Anterior cingulate cortex (tissue), 58 donors: ENCODE results near the gene RASAL2.
"Not testable (repeated sequence)": the region's sequence is repeated elsewhere in the genome, so short reads cannot be mapped to it uniquely, and the experiment has no call there.

Source experiments
- DNase-seq, 58 donors: peaks; one replicate each; lab custom pipeline; 2025; lab: John Stamatoyannopoulos, UW

Gene RASAL2

DNA sequence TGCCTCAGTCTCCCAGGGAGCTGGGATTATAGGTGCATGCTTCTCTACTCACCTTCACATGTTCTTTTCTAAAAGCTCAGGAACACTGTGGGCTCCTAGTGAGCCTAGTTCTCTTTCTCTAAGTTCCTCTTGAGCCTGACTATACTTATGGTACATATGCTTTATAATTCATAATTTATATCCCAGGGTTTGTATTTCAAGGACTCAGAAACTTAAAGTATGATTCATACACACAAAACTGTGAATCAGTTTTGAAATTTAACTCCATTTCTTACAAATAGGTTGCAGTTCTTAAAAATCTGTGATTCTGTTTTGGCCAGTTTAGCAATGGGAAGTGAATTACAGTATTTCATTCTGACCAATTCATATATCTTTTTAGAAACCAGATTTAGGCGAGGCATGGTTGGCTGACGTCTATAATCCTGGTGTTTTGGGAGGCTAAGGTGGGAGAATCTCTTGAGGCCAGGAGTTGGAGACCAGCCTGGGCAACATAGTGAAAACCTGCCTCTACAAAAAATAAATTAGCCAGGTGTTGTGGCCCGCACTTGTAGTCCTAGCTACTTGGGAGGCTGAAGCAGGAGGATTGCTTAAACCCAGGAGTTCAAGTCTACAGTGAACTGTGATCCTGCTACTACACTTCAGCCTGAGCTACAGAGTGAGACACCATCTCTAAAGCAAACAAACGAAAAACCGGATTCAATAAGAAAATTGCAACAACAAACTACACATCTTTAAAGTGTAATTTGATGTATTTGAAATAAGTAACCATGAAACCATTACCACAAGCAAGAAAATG lies 15.6 kb downstream of the RASAL2 start:
- DNase-seq, result no peak

DNA sequence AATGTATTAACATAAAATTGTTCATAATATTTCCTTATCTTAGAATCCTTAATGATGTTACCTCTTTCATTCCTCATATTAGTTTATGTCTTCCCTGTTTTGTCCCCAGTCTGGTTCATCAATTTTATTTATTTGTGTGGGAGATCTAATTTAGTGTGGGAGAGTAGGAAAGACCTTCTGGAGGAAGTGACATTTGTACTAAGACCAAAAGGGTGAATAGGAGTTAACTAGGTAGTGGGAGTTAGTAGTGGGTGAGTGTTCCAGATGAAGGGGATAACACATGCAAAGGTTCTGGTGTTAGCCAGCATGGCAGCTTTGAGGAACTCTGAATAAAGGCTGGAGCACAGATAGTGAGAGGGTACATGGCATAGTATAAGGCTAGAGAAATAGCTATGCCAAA lies 21.4 kb downstream of the RASAL2 start:
- no peak for DNase-seq

DNA sequence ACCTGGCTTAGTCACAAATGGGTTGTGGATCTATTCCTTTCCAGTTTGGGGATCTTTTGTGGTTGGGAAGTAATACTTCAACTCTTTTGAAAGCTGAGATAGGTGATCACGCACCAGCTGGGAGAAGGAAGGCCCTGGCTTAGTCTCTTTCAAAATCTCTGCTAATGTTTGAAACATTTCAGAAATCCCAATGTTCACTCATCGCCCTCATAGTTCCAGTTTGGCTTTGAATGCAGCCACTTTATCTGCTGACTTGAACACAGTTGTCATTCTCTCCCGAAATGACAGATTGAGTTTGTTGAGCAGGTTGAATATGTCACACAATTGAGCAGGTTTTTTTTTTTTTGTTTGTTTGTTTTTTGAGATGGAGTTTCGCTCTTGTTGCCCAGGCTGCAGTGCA lies 24.6 kb downstream of the RASAL2 start:
- DNase-seq, result no peak

DNA sequence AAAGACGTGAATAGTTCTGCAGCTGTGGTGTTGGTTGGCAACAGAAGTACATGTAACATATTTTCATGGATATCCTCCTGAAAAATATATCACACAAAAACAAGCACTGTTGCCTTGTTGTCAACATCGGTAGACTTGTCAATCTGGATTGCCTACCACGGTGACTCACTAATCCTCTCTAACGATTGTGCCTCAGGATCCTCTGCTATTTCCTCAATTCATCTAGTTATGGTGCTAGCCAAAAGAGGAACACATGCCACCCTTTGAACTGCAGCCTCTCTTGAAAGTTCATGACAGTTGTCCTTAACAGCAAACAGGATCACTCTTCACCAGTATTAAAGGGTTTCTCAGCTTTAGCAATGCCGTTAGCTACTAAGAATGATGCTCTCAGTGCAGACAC lies 25.7 kb downstream of the RASAL2 start:
- DNase-seq, result no peak

DNA sequence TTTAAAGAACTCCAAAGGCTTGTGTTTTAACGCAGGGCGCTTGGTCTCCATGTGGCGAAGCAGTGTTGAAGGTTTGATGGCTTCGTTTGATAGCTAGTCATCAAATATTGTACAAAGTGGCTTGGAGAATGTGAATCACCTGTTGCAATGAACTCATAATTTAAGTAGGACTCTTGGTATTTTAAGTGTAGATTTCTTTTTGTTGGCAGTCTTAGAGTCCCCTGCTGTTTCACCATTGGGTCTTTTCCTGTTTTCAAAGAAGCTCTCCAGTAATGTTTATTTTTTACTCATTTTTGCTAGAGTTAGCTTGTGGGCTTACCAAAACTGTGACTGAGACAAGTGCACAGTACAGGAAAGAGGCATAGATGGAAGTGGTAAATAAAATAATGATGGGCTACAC lies 26.2 kb downstream of the RASAL2 start:
- no peak for DNase-seq

DNA sequence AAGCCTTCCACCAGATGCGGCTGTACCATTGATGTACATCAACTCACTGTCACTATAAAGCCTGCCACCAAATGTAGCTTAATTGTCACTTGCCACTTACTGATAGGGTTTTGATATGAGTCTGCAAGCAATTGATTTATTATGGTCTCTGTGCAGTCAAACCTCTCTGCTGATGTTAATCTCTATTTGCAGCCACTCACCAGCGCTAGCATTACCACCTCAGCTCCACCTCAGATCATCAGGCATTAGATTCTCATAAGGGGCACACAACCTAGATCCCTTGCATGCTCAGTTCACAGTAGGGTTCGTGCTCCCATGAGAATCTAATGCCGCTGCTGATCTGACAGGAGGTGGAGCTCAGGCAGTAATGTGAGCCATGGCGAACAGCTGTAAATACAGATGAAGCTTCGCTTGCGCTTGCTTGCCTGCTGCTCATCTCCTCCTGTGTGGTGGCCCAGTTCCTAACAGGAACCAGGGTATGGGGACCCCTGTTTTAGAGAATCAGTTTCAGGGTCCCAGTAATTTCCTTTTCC lies 26.7 kb downstream of the RASAL2 start:
- DNase-seq, result not testable (repeated sequence)

DNA sequence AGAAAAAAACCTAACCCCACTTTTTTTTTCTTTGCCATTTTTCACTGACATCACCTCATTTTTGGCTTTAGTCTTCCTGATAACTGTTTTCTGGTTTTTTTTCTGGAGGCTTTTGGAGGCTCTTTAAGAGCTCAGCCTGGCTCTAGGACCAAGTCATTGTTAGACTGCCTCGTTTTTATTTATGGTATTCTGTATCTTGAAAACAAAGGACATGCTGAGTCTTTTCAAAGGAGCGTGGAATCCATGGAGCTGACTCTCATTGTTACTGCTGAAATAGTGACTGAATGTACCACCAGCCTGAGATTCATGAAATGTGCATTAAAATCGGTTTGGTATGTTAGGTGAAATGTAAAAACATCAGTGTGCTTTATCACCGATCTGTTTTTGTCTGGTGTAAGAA lies 28.0 kb downstream of the RASAL2 start:
- no peak for DNase-seq

DNA sequence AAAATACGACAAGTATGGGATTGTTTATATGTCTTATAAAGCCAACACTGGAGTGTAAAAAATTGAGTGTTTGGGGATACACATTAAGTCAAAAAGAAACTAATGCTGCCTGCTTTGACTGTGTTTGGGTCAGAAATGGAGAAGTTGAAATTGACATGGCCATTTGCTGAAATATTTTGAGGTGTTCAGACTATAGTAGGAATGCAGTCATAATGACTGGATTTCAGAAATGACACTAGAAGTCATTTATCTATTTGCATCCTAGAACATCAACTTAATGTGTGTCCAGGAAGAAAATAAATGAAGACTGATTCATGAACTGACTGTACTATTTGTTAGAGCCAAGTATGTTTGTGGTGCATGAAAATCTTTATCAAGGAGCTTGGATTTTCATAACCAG lies 28.4 kb downstream of the RASAL2 start:
- DNase-seq, result no peak

DNA sequence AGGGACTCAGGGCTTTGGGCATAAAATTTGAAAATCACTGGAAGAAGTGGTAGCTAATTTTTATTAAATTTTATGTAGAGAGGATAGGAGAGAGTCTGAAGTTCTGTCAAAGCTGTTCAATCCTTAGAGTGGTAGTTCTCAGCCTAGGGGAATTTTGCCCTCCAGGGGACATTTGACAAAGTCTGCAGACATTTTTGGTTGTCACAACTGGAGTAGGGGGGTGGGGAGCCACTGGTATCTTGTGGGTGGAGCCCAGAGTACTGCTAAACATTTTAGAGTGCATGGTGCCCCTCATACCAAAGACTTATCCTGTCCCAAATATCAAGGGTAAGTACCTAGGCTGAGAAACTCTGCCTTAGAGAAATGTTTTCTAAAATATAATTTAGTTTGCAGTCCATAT lies 30.2 kb downstream of the RASAL2 start:
- no peak for DNase-seq

DNA sequence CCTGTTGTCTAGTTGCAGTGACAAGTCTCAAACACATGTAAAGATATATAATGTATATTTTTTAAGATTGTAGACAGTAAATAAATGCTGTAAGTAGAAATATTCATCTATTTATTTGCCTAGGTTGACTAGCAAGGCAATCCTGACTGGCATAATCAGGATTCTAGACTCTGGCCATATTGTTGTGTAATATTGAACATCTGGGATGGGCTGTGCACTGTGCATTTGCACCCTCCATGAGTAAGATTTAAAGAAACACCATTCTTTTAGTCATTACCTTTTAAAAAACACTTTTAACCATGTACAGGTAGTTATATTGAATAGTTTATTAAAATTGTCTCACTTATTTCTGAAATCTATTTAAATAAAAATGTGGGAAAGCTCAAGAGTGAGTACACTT lies 32.4 kb downstream of the RASAL2 start:
- no peak for DNase-seq

DNA sequence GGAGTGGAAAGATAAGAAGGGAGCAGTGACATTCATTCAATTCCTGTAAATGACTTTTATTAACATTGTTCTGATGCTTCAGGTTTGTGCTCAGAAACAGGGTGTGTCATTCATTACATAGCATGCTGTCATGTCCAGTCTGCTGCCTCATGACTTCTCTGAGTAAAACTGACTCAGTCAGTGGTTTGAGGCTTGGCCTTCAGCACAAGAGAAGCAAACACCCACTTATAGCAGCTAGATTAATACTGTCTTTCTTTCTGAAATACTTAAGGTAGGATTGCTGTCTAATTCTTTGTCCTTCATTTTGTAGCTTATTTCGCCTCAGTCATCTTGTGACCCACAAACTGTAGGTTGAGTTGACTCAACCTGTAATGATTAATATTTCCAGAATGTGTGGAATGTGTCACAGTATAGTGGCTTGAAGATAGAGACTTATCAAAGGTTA lies 32.9 kb downstream of the RASAL2 start:
- DNase-seq, result no peak

DNA sequence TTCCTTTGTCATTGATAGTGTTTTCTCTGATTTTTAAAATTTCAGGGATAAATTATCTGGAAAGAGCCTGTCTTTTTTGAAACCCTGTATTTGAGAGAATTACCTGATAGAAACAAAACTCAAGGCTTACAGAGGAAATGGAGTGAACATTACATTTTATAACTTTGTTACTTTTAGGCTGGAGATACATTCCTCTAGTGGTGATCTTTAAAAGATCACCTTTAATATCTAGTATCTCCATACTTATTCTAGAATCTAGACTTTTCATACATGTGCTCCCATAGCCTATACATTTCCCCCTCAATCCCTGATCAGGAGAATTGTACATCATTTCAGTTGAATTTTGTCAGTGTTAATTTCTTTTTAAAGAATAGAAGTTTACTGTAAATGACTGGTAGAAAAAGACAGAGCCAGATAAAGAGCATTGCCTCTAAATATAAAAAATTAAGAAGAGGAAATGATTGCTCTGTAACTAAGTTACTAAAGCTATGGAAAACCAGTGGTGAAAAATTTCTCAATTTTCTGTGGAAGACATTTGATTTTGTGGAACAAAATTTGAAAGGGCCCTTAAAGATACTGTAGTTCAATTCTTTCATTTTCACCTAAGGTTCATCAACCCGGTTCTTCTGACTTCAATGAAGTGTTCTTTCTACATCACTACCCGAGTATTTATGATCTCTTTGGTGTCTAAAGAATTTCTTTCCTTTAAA lies 33.7 kb downstream of the RASAL2 start:
- DNase-seq, result no peak

DNA sequence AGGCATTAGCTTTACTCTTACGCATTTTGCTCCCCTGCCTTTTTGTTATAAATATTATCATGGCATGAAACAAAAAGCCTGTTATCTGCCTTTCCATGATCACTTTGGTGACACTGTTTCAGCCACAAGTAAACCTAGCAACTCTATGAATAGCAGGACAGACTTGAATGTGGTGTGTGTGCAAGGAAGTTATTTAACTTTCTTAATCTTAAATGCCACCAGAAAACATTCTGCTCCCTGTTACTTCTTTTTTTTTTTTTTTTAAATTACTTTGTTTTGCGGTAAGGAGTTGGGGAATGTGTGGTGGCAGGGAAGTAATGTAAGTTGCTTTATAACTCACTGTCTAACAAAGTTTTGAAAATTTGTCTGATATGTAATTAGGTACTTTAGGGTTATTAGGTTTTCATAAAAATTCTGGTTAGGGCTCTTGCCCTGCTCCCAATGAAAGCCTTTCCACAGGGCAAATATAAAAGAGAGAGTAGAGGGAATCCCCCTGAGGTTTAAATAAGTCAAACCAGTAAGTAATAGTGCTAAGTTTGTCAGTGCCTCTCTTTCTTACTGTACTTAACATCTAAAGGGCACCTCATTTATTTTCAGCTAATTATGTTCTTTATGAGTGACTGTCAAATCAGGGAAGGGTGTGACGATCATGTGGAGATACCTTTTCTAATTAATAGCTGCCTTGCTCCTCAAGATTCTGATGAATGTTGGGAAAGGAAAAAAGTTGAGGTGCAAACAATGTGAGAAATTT lies 39.5 kb downstream of the RASAL2 start:
- no peak for DNase-seq

DNA sequence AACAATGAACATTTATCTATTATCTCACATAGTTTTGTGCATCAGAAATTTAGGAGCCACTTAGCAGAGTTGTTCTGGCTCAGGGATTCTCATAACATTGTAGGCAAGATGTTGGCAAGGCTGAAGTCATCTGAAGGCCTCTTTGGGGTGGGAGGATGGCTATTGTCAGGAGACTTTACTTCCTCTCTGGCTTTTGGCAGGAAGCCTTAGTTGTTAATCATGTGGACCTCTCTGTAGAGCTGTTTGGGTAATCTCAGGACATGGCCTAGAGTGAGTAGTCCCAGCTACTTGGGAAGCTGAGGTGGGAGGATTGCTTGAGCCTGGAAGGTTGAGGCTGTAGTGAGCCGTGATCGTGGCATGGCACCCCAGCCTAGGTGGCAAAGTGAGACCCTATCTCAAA lies 40.2 kb downstream of the RASAL2 start:
- DNase-seq, result peak in 3 of 58 donors; percentile 5 to 19 (median 16)

DNA sequence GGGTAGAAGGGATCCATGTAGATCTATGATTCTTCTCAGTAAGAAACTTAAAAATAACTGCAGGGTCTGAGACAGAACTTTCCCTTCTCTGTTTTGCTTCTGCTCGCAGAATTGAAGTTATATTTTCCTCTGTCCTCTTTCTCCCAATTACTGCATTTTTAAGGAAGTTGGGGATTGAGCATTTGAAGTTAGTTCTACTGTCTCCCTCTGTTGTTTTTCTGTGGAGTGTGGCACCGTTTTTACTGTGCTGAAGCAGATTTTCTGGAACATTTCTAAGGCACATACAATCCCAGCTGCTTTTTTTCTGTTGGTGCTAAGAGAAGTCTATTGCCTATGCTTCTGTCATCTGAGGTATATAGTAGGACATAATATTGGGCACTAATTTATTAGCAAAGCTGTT lies 43.3 kb downstream of the RASAL2 start:
- peak in 1 of 58 donors; percentile 31 for DNase-seq

DNA sequence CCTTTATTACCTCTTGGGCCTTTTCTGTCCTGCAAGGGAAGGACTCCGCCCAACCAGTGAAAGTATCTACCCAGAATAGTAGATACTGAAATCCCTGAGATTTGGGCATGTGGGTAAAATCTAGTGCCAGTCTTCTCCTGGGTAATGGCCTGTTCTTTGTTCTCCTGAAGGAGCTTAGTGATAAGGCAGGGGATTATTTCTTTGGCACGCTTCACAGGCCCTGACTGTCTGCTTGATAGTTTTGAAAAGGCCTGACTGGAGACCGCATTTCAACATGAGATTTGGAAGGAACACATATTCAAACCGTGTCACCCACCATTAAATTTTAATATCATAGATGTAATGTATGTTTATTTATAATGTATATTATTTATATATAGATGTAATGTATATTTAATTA lies 48.9 kb downstream of the RASAL2 start:
- DNase-seq, result no peak

DNA sequence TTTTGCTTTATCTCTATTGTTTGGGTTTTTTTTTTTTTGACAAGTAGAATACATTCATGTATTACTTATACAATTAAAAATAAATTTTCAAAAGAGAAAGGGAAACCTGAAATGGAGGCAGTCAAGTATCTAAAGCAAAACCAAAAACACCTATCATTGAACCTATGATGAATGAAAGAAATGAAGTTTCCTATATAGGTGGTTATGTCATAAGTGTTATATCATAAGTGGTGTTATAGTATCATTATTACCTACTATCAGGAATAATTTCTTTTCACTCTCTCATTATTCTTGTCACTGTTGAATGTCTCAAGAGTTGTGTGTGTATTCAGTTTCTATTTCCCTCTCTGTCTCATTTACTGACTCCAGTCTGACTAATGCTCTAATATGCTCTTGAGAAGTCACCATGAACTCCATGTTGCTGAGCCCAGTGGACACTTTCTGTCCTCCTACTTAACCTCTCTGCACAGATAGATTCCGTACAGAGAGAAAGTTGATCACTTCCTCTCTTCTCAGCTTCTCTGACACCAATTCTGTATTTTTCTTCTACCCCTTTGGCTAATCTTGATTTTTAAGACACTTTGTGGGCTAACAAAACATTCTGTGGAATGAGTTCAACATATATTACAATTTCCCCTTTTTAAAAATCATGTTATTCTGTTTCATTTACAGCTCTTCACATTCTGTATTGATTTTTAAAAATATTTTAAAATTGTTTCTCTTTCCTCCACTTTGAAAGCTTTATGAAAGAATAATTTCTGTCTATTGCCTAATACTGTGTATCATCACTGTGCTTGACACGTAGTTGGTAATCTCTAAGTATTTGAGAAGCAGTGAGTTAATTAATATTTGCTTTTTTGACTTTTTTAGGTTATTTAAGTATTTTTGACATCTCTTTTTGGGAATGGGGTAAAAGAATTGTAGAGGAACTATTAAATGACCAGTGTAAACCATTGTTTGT lies 50.1 kb downstream of the RASAL2 start:
- DNase-seq, result no peak

DNA sequence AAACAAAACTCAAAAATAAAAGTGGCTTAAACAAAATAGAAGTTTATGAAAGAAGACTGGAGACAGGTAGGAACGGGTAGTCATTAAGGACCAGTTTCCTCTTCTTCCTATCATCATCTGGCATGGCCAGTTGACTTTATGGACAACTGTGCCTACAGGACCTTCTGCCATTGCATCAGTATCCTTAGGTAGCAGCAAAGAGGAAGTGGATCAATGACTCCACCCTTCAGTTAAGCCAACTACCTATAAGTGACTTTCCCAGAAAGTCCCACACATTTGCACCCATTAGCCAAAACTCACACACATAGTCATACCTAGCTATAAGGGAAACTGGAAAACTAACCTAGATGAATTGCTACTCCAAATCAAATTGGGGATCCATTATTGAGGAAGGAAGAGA lies 51.7 kb downstream of the RASAL2 start:
- no peak for DNase-seq

DNA sequence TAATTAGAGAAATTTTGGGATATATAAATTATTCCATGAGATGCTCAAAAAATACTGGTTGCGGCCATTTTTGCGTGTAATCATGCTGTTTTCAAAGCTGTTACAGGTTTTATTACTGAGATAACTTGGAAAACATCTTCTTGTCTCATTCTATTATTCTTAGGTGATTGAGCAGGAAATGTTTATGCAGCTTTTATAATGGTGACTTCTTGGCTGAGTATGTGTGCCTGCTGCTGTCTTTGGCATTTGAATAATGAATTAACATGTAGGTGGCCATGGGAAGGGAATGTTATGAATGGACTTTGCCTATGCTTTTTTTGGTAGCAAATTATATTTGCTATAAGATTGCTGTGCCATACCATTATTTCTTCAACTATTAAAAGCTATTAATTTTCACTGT lies 52.5 kb downstream of the RASAL2 start:
- no peak for DNase-seq

DNA sequence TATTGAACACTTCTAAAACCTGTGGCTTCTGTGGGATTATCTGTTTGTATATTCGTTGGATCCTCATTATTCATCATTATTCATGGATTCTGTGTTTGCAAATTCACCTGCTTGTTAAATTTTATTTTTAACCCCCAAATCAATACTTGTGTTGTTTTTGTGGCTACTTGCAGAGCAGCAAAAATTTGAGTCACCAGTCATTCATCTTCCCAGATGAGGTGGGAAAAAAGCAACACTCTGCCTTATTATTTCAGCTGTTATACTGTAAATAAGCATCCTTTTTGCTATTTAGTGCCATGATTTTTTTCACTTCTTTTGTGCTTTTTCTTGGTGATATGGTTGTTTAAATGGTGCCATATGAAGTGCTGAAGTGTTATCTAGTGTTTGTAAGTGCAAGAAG lies 56.7 kb downstream of the RASAL2 start:
- DNase-seq, result no peak
